NCI-H774 (cell line): ENCODE results near the gene CFAP54.

ENCODE experiments used
- DNase-seq: peaks from one replicate; lab custom pipeline; 2025; lab: John Stamatoyannopoulos, UW

CFAP54 gene

DNA sequence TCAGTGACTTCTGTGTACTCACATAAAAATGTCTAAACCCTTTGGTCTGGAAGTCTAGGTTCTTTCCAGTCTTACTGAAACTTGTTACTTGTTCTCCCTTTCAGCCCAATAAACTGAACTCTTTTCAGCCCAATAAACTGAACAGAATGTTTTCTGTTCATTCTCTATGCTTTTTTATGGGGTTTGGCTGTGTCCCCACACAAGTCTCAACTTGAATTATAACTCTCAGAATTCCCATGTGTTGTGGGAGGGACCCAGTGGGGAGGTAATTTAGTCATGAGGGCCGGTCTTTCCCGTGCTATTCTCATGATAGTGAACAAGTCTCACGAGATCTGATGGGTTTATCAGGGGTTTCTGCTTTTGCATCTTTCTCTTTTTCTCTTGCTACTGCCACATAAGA lies 402.7 kb downstream of the CFAP54 start:
- DNase-seq: no peak

GRCh38 chr12:96897421-96897820 lies 408.0 kb downstream of the CFAP54 start:
- no peak for DNase-seq

DNA sequence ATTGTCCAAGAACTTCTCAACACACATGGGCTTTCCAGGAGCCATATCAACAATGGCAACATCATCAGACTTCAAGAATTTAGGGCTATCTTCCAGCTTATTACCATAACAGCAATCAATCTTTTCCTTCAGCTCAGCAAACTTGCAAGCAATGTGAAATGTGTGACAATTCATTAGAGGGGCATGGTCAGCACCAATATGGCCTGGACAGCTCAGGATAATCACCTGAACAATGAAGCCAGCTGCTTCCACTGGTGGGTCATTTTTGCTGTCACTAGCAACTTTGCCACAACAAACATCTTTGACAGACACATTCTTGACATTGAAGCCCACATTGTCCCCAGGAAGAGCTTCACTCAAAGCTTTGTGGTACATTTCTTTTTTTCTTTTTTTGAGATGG lies 411.8 kb downstream of the CFAP54 start:
- no peak for DNase-seq

DNA sequence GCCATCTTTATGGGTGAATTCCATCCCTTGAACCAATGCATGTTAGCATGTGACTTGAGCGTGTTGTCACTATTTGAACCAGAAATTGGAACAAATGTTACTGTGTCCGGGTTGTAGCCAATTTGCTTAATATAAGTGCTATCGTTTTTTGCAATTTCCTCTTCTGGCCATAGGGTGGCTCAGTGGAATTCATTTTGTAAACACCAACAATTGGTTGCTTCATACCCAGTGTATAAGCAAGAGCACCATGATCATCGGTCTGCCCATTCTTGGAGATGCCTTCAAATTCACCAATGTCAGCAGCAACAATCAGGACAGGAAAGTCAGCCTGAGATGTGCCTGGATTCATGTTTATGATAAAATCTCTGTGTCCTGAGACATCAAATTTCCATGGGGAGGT lies 412.7 kb downstream of the CFAP54 start:
- DNase-seq: no peak

DNA sequence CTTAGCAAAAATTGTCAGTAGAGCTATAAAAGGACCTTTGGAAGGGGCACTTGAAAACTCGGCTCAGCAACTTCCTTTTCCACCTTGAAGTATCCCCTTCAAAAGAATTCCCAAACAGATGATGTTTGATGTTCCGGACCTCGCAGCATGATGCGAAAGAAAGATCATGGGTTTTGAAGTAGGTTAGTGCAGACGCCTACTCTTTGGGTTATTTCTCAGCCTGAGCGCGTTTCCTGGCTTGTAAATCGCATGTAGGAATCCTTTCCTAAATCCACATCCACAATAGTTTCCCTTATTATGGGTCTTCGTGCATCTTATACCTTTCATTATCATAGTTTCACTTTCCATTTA lies 417.1 kb downstream of the CFAP54 start:
- DNase-seq: no peak

GRCh38 chr12:96906849-96907670 lies 417.7 kb downstream of the CFAP54 start, which contains the start of gene NEDD1:
Gene NEDD1, plus strand, starts transcription at chr12:96907257. Its CDS starts 2,503 bp downstream, at chr12:96909760.
- peak; percentile 85 for DNase-seq

GRCh38 chr12:96907671-96908422 lies 418.5 kb downstream of the CFAP54 start:
- DNase-seq: no peak

DNA sequence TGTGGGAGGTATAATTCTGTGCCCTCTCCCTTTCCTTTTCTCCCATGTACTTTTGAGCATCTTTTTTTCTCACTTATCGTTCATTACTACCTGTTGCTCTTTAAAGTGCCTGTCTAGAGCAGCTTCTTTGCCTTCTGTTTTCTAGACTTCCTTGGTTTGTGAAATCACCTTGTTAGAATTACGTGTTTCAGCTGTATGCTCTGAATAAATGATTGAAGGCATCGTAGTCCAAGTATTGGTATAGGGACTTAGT lies 419.0 kb downstream of the CFAP54 start:
- no peak for DNase-seq

- no peak for DNase-seq
Measured at GRCh38 chr12:96912261-96912660, 422.9 kb downstream of the CFAP54 start.

- DNase-seq: no peak
Measured at GRCh38 chr12:96912943-96913342, 423.6 kb downstream of the CFAP54 start.

GRCh38 chr12:96919510-96920210 lies 430.3 kb downstream of the CFAP54 start:
- no peak for DNase-seq
